K562 (cell line): ENCODE measurements around the gene PHLDA3. TPM values are rescaled to one million over a fixed set of nuclear protein-coding genes. Genes with fewer than 3 reads are reported as not detected.

Experiments used
- ATAC-seq: fragments of 200-7000 bp; cut with Tn5 transposase; 3 replicates; pipeline ENCODE4 v1.9.1; 2020; ENCODE audit warnings: moderate library complexity
- BruUV-seq: library from RNA; stranded (reverse); fragments of 400-500 nt; replicated peaks from 2 replicates; lab custom pipeline; 2021; lab: Mats Ljungman, UMichigan
- CTCF ChIA-PET: fragments of 300-600 bp; formaldehyde crosslinking; extraction: SDS; loops from one replicate; lab custom pipeline; 2021; ENCODE audit warnings: low intra/inter-chr PET ratio; lab: Yijun Ruan, JAX
- POLR2A ChIA-PET: fragments of 300-600, 350-650 bp; sonication (Branson Sonifier 250); formaldehyde crosslinking; extraction: SDS; loops from one replicate; lab custom pipeline; 2021; ENCODE audit warnings: antibody characterized with exemption, inconsistent platforms; lab: Yijun Ruan, JAX
- DNase-seq, 4 experiments: peaks; one replicate each; pipeline versions ENCODE4 v3.0.0 to v3.0.0-alpha.2; 2011 to 2018; ENCODE audit warnings: low spot score in 3 of 4, mixed read lengths in 3 of 4; ENCODE audit errors: extremely low read depth in 1 of 4
- FAIRE-seq: peaks from 2 replicates; lab custom pipeline; 2011; peaks lifted over from hg19 to GRCh38; lab: Jason Lieb, UNC
- H2AFZ ChIP-seq: 2 replicates; pipeline ENCODE4 v1.6.0; 2011; ENCODE audit warnings: low read depth, low read length, control low read depth, inconsistent platforms
- H3K27ac ChIP-seq: fragments of 200-600 bp; 3 replicates; pipeline ENCODE4 v1.8.0; 2011; ENCODE audit warnings: low read depth, mild to moderate bottlenecking, control low read depth, inconsistent platforms, low read length, moderate library complexity, mixed read lengths; ENCODE audit errors: extremely low read depth
- H3K27me3 ChIP-seq, 2 experiments: fragments of 300-600 bp in 1 of 2; 2 replicates in 1 of 2; 3 replicates in 1 of 2; pipeline versions ENCODE4 v1.6.0 to v1.8.0; 2011; ENCODE audit warnings: inconsistent platforms in 2 of 2, low read length in 2 of 2, mild to moderate bottlenecking in 1 of 2, mixed read lengths in 1 of 2, moderate library complexity in 1 of 2; ENCODE audit not compliant: control insufficient read depth in 2 of 2, insufficient read depth in 2 of 2
- H3K36me3 ChIP-seq: fragments of 300-600 bp; 3 replicates; pipeline ENCODE4 v1.8.0; 2011; ENCODE audit warnings: mild to moderate bottlenecking, low read length, inconsistent platforms; ENCODE audit not compliant: control insufficient read depth, insufficient read depth
- H3K4me1 ChIP-seq, 2 experiments: fragments of 200-600 bp in 1 of 2; replicated peaks in 1 of 2; 2 replicates in 1 of 2; 3 replicates in 1 of 2; pipeline versions ENCODE4 v1.5.1 to v1.8.0; 2011; ENCODE audit warnings: inconsistent platforms in 2 of 2, low read length in 2 of 2, mild to moderate bottlenecking in 1 of 2, mixed read lengths in 1 of 2, moderate library complexity in 1 of 2; ENCODE audit not compliant: control insufficient read depth in 2 of 2, insufficient read depth in 2 of 2
- H3K4me2 ChIP-seq: 2 replicates; pipeline ENCODE4 v1.6.1; 2011; ENCODE audit warnings: low read length, control low read depth, inconsistent platforms, mixed read lengths; ENCODE audit not compliant: insufficient read depth
- H3K4me3 ChIP-seq: fragments of 200-600 bp; sonication (generic), shearing (Covaris generic); 2 replicates; pipeline ENCODE4 v1.5.1; 2016; ENCODE audit warnings: control low read depth, inconsistent platforms
- H3K79me2 ChIP-seq: fragments of 200-600 bp; 3 replicates; pipeline ENCODE4 v1.8.0; 2011; ENCODE audit warnings: low read length, inconsistent platforms; ENCODE audit not compliant: control insufficient read depth, insufficient read depth
- H3K9ac ChIP-seq, 2 experiments: 2 replicates each; pipeline versions ENCODE4 v1.6.0 to v1.6.1; 2011; ENCODE audit warnings: low read depth in 2 of 2, low read length in 2 of 2, control low read depth in 1 of 2, inconsistent platforms in 1 of 2, mild to moderate bottlenecking in 1 of 2, mixed read lengths in 1 of 2; ENCODE audit not compliant: insufficient read depth in 1 of 2
- H3K9me1 ChIP-seq: one replicate; pipeline ENCODE4 v1.6.0; 2011; ENCODE audit warnings: inconsistent platforms, mild to moderate bottlenecking, low read length, moderate library complexity; ENCODE audit not compliant: control insufficient read depth, insufficient read depth
- H3K9me3 ChIP-seq: replicated peaks from 2 replicates; pipeline ENCODE4 v1.5.1; 2011; ENCODE audit warnings: low read depth, low read length, inconsistent platforms; ENCODE audit not compliant: control insufficient read depth, insufficient read depth
- H4K20me1 ChIP-seq: replicated peaks from 2 replicates; pipeline ENCODE4 v1.6.1; 2011; ENCODE audit warnings: low read length, inconsistent platforms, mixed read lengths; ENCODE audit not compliant: control insufficient read depth, insufficient read depth
- EZH2 ChIP-seq: IDR thresholded peaks from 2 replicates; pipeline ENCODE4 v1.6.1; 2012; ENCODE audit warnings: low read depth, mild to moderate bottlenecking, inconsistent platforms, low read length, borderline replicate concordance
- FOXP4 ChIP-seq: sonication (generic); formaldehyde crosslinking; IDR thresholded peaks from 2 replicates; pipeline ENCODE4 v1.8.0; 2022; ENCODE audit warnings: mild to moderate bottlenecking, missing genetic modification reagents, borderline replicate concordance
- MXI1 ChIP-seq: IDR thresholded peaks from 2 replicates; pipeline ENCODE4 v1.6.1; 2011; ENCODE audit warnings: low read depth, mild to moderate bottlenecking, improper control_type of control experiment, low read length
- SIN3B ChIP-seq: fragments of 450-650 bp; IDR thresholded peaks from 2 replicates; pipeline ENCODE4 v1.6.1; 2017; ENCODE audit warnings: low read depth, mild to moderate bottlenecking, moderate library complexity
- ZNF431 ChIP-seq: sonication (generic); formaldehyde crosslinking; IDR thresholded peaks from 2 replicates; pipeline ENCODE4 v1.8.0; 2022; ENCODE audit warnings: mild to moderate bottlenecking, missing genetic modification reagents
- ZNF740 ChIP-seq, 3 experiments: fragments of 200-800 bp in 1 of 3; sonication (Bioruptor generic) in 1 of 3; sonication (generic) in 1 of 3; formaldehyde crosslinking in 1 of 3; IDR thresholded peaks; 2 replicates each; pipeline versions ENCODE4 v1.6.1 to v1.8.0; 2016 to 2022; ENCODE audit warnings: mild to moderate bottlenecking in 2 of 3, missing compliant biosample characterization in 2 of 3, missing genetic modification characterization in 2 of 3, missing genetic modification reagents in 1 of 3
- WGBS: fragments of 100-300 bp; shearing (Covaris generic); methylation state at CpG from one replicate; pipeline ENCODE4 v1.1.6; 2016; ENCODE audit warnings: low coverage, mixed read lengths; ENCODE audit not compliant: insufficient coverage; ENCODE audit errors: missing lambda C conversion rate; 5-methylcytosine and 5-hydroxymethylcytosine counted together
- in situ Hi-C: fragments of 300-500 bp; cut with MboI; formaldehyde crosslinking; loops from 4 replicates; pipeline ENCODE4 v1.15.0; 2018; ENCODE audit warnings: inconsistent platforms, mixed read lengths
- intact Hi-C: fragments of 100-400 bp; cut with micrococcal nuclease; formaldehyde crosslinking; loops from 2 replicates; pipeline ENCODE4 v1.14.2; 2022
- polyA plus RNA-seq, 8 experiments: library from polyadenylated mRNA; depleted of rRNA in 4 of 8; stranded (reverse) in 5 of 8; unstranded in 3 of 8; fragments of >200 nt; fragmentation: Nextera tagmentation in 2 of 8; fragmentation: Illumina TruSeq in 1 of 8; extraction: Ambion mirVana in 2 of 8; extraction: Trizol in 1 of 8; gene quantifications; 2 replicates each; pipeline versions ENCODE4 v1.2.1 to v1.2.3, GENCODE V29; 2011 to 2014; ENCODE audit warnings: inconsistent platforms in 1 of 8, missing spikeins in 1 of 8
- total RNA-seq, 7 experiments: library from RNA; depleted of rRNA in 6 of 7; stranded (reverse); fragments of >200 nt in 6 of 7; fragmentation: Illumina TruSeq in 2 of 7; extraction: Trizol in 2 of 7; gene quantifications; 2 replicates each; pipeline versions ENCODE4 v1.2.1 to v1.2.3, GENCODE V29; 2011 to 2021; ENCODE audit warnings: low replicate concordance in 1 of 7
- TF ChIP-seq, protein P1 (sequence below): fragments of 250-450 bp; sonication (Bioruptor Pico); IDR thresholded peaks from 2 replicates; pipeline ENCODE4 v1.9.0; 2021; ENCODE audit warnings: mild to moderate bottlenecking, inconsistent platforms
- TF ChIP-seq, protein P2 (sequence below): sonication (generic); formaldehyde crosslinking; IDR thresholded peaks from 2 replicates; pipeline ENCODE4 v1.8.0; 2022; ENCODE audit warnings: mild to moderate bottlenecking, missing genetic modification reagents

PHLDA3 gene
- total and polyA plus RNA-seq, 9 of the 15 experiments (the other 6 are each of a cell fraction or from before 2014, with no cell fraction given) = 0.11 to 0.27 TPM; not detected in 7

GRCh38 chr1:201466492-201466891 lies 2.5 kb downstream of the PHLDA3 start:
- peaks cover 3% of the 10 kb centered on the region for H3K9me1 ChIP-seq
- H3K4me2 ChIP-seq = no peak overlapping the region
- TF ChIP-seq FOXP4 (CRISPR knock-in tag) (no peak), EZH2 (no peak), SIN3B (no peak), ZNF740 (CRISPR knock-in tag; IDR thresholded peaks at IDR 0.05) (no peak), ZNF740 (tag; IDR thresholded peaks at IDR 0.05) (no peak), MXI1 (no peak), ZNF431 (CRISPR knock-in tag) (no peak)
- TF ChIP-seq, protein P1, sequence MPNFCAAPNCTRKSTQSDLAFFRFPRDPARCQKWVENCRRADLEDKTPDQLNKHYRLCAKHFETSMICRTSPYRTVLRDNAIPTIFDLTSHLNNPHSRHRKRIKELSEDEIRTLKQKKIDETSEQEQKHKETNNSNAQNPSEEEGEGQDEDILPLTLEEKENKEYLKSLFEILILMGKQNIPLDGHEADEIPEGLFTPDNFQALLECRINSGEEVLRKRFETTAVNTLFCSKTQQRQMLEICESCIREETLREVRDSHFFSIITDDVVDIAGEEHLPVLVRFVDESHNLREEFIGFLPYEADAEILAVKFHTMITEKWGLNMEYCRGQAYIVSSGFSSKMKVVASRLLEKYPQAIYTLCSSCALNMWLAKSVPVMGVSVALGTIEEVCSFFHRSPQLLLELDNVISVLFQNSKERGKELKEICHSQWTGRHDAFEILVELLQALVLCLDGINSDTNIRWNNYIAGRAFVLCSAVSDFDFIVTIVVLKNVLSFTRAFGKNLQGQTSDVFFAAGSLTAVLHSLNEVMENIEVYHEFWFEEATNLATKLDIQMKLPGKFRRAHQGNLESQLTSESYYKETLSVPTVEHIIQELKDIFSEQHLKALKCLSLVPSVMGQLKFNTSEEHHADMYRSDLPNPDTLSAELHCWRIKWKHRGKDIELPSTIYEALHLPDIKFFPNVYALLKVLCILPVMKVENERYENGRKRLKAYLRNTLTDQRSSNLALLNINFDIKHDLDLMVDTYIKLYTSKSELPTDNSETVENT = no peak
- TF ChIP-seq, protein P2, sequence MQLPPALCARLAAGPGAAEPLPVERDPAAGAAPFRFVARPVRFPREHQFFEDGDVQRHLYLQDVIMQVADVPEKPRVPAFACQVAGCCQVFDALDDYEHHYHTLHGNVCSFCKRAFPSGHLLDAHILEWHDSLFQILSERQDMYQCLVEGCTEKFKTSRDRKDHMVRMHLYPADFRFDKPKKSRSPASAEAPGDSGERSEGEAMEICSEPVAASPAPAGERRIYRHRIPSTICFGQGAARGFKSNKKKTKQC = no peak
- intact Hi-C loops (no loop called here), in situ Hi-C loops (no loop called here)
- CTCF ChIA-PET = interaction anchor here (0.5 kb wide), 1 partner anchor 46 kb away, joined by 3 read pairs; no protein-coding TSS in a partner anchor
- no peak overlapping the region for H3K27ac ChIP-seq
- H2AFZ ChIP-seq = no peak overlapping the region
- 3% methylated on average over 3 of the region's 3 CpGs for WGBS
- no peaks in the 10 kb centered on the region for H3K79me2 ChIP-seq
- no peaks in the 10 kb centered on the region for H4K20me1 ChIP-seq
- H3K4me1 ChIP-seq = peaks cover 8 to 23% of the 10 kb centered on the region in 2 experiments
- no peaks in the 10 kb centered on the region for H3K9me3 ChIP-seq
- H3K36me3 ChIP-seq = no peaks in the 10 kb centered on the region
- BruUV-seq = no TSS peak
- no peak overlapping the region for H3K9ac ChIP-seq
- POLR2A ChIA-PET = interaction anchor here (0.6 to 1.2 kb wide), 3 partner anchors 10 to 16 kb away, joined by 3 read pairs; no protein-coding TSS in a partner anchor
- DNase-seq (no peak), ATAC-seq (no peak), FAIRE-seq (no peak)
- peaks cover 25 to 40% of the 10 kb centered on the region in 2 experiments; a peak in 4 of 5 replicates for H3K27me3 ChIP-seq
- H3K4me3 ChIP-seq = no peak overlapping the region
